CD4-positive, alpha-beta T cell treated with Interleukin-10 for 1 hour (primary cell): Measurements from ENCODE around the gene C20orf144.
"Not testable (repeated sequence)": the region's sequence is repeated elsewhere in the genome, so short reads cannot be mapped to it uniquely, and the experiment has no call there.

Experiments used
- DNase-seq: peaks from one replicate; pipeline ENCODE4 v3.0.0-alpha.2; 2020

The C20orf144 gene

GRCh38 chr20:33698966-33699365 lies 36.8 kb downstream of the C20orf144 start:
- DNase-seq: not testable (repeated sequence)

GRCh38 chr20:33700696-33701441 lies 38.7 kb downstream of the C20orf144 start:
- DNase-seq: not testable (repeated sequence)

GRCh38 chr20:33701629-33702450 lies 39.7 kb downstream of the C20orf144 start:
- no peak for DNase-seq

GRCh38 chr20:33702861-33703260 lies 40.7 kb downstream of the C20orf144 start:
- no peak for DNase-seq

GRCh38 chr20:33703498-33704137 lies 41.5 kb downstream of the C20orf144 start:
- no peak for DNase-seq

GRCh38 chr20:33704197-33704924 lies 42.2 kb downstream of the C20orf144 start:
- DNase-seq: no peak

GRCh38 chr20:33707668-33708067 lies 45.5 kb downstream of the C20orf144 start:
- DNase-seq: no peak

GRCh38 chr20:33709398-33709797 lies 47.3 kb downstream of the C20orf144 start:
- DNase-seq: no peak

GRCh38 chr20:33709905-33710541 lies 47.9 kb downstream of the C20orf144 start:
- no peak for DNase-seq

- no peak for DNase-seq
Measured at GRCh38 chr20:33710681-33711445, 48.7 kb downstream of the C20orf144 start.

- no peak for DNase-seq
Measured at GRCh38 chr20:33711446-33711738, 49.3 kb downstream of the C20orf144 start.
